NT2/D1 (cell line): ENCODE data around the gene AHNAK2.

ENCODE experiments used
- SUZ12 ChIP-seq: IDR thresholded peaks from 2 replicates; pipeline ENCODE4 v1.6.1; 2011; ENCODE audit not compliant: insufficient read length, insufficient read depth; ENCODE audit errors: extremely low read depth
- ZNF274 ChIP-seq: IDR thresholded peaks from 2 replicates; pipeline ENCODE4 v1.6.1; 2011; ENCODE audit warnings: mild to moderate bottlenecking, low read depth, low read length

DNA sequence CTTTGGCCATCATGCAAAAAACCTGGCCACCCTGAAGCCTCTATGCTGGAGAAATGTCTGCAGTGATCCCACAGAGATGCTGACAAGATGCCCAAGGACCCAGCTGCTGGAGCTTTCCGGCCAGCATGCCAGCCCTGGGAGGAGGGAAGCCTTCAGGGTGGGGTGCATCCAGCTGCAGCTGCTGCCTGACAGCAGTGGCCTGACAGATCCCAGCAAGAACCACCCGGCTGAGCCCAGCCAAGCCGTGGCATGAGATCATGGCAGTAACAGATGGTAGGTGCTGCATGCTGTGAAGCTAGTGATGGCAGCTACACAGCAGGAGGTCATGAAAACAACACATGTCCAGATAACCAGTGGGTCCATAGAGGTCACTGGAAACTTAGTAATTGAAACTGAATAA lies 21.2 kb upstream of the AHNAK2 start:
- TF ChIP-seq ZNF274: no peak
- no peak for TF ChIP-seq SUZ12
